RWPE1 (cell line): Measurements from ENCODE around the gene DPY19L2.
"Not testable (repeated sequence)": the region's sequence is repeated elsewhere in the genome, so short reads cannot be mapped to it uniquely, and the experiment has no call there.

Source experiments
- CTCF ChIA-PET: fragments of 350-600 bp; sonication (Branson Sonifier 250); formaldehyde crosslinking; extraction: SDS; loops from one replicate; lab custom pipeline; 2021; lab: Yijun Ruan, JAX
- POLR2A ChIA-PET: fragments of 400-600 bp; formaldehyde crosslinking; extraction: SDS; loops from one replicate; lab custom pipeline; 2020; ENCODE audit warnings: antibody characterized with exemption; ENCODE audit not compliant: low non-redundant PET; lab: Yijun Ruan, JAX
- DNase-seq: peaks from one replicate; pipeline ENCODE4 v3.0.0; 2012; ENCODE audit warnings: low spot score
- H3K27ac ChIP-seq: fragments of 450-650 bp; 2 replicates; pipeline ENCODE4 v1.5.1; 2017
- TF ChIP-seq, protein P1 (sequence below): fragments of 450-650 bp; conservative IDR thresholded peaks from 2 replicates; pipeline ENCODE4 v1.5.1; 2017; ENCODE audit warnings: low read depth, mild to moderate bottlenecking

Gene DPY19L2

DNA sequence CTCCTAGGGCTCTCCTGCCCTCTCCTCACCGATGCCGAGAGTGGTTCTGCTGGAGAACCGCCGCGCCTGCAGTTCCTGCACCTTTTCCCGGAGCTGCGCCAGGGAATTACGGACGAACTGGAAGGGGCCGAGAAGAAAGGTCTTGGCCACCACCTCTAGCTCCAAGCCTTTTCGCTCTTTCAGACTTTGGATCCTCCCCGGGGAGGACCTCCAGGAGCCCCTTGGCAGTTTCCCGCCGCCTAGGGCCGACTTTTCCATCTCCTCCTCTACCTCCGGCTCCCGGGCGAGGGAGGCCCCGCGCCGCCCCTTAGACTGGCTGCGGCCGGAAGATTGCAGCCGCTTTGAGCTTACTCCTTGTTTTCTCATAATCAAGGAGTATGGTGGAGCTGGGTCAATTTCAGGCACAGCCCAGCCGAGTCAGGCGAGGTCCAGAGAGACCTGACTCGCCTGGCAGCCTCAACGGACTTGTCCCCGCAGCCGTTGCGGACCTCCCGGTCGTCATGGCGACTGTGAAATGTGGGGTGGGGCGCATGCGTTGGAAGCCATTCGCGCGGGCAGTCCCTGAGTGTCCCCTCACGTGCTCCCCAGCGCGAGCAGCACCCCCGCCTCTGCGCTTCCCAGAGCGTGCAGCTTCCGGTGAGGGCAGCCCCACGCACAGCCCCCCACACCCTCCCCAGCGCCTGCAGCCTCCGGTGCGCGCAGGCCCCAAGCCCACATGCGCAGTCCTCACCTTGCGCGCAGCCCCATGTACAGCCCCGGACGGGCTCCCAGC lies at the start of gene DPY19L2:
TSS of gene DPY19L2 (minus strand) at position 466 of the 772 bp plus-strand sequence. CDS start at position 366, 100 bp downstream.
- DNase-seq: peak; percentile 5
- H3K27ac ChIP-seq: peak within 1 kb of the TSS; percentile 52
- TF ChIP-seq, protein P1, sequence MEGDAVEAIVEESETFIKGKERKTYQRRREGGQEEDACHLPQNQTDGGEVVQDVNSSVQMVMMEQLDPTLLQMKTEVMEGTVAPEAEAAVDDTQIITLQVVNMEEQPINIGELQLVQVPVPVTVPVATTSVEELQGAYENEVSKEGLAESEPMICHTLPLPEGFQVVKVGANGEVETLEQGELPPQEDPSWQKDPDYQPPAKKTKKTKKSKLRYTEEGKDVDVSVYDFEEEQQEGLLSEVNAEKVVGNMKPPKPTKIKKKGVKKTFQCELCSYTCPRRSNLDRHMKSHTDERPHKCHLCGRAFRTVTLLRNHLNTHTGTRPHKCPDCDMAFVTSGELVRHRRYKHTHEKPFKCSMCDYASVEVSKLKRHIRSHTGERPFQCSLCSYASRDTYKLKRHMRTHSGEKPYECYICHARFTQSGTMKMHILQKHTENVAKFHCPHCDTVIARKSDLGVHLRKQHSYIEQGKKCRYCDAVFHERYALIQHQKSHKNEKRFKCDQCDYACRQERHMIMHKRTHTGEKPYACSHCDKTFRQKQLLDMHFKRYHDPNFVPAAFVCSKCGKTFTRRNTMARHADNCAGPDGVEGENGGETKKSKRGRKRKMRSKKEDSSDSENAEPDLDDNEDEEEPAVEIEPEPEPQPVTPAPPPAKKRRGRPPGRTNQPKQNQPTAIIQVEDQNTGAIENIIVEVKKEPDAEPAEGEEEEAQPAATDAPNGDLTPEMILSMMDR: no peak
- ChIA-PET POLR2A (no interaction called here), CTCF (interaction anchor here (0.6 to 0.8 kb wide), 2 partner anchors 9 to 248 kb away, joined by 3 to 4 read pairs; no protein-coding TSS in a partner anchor)

DNA sequence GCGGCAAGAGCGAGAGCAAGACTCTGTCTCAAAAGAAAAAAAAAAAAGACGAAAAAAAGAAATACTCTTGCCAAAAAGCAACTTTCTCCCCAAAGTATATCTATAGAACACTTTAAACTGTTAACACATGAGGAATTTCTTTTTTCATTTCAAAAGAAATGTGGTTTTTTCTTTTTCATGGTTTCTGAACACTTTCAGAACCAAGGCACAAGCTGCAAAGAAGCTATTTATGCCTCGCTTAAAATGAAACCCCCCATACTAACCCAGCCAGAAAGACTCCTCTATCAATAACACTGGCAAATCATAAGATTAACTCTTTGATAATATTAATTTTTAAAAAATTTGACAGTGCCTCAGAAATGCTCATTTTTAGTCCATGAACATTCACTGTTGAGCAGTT lies 48.6 kb upstream of the DPY19L2 start:
- CTCF ChIA-PET, DNase-seq, POLR2A ChIA-PET, H3K27ac ChIP-seq: not testable (repeated sequence)

DNA sequence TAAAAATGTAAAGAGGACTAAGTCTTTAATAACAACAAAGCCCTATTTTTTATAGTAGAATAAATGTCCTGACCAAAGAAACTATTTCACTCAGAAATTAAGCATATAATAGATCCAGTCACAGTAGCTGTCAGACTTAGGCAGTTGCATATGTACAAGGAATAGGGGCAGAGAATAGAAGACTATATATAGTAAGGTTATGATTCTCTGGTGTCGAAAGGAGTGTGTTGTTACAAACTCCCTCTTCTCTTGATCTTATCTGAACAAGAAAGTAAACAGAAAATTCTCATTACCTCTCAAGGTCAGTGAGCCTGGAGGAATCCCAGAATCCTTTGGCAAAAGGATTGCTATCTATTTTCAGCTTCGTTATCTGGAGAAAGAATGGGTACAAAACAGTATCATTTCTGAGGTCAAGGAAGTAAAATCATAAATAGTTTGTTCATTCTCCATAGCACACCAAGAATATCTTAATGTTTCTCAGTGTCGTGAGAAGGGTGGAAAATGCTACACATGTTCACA lies 46.9 kb upstream of the DPY19L2 start:
- H3K27ac ChIP-seq, DNase-seq, POLR2A ChIA-PET, CTCF ChIA-PET: not testable (repeated sequence)

DNA sequence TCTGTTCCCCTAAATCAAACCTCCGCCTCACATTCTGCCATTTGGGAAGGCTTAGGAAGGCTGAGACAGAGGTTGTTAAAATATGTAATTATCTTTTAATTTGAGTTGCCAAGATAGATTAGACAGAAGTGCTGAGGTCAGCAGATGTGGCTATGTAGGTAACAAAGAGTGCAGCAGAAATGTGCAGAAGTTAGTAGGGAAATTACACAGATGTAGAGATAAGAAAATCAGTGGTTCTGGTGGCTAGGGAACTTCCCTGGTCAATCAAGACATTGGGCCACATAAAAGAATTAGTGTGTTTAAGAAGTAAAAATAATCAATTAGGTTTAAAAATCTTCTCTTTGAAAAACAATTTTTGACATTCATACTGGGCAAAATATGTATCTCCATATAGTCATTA lies 46.1 kb upstream of the DPY19L2 start:
- H3K27ac ChIP-seq, DNase-seq, POLR2A ChIA-PET, CTCF ChIA-PET: not testable (repeated sequence)

DNA sequence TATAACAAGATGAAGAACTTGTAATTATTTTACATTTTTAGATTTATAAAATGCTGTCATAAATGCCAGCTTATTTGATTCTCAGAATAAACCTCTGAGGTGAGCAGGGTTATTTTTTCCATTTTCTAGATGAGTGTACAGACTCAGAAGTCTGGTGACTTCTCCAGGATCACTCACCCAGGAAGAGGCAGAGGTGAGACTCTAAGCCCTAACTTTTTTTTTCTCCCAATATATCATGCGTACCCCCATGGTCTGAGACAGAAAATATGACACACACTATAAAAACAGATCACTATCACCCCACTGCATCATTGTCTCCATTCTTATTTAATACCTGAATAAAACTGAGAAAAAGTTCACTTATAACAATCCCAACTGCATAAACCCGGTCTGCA lies 45.4 kb upstream of the DPY19L2 start:
- POLR2A ChIA-PET, H3K27ac ChIP-seq, DNase-seq, CTCF ChIA-PET: not testable (repeated sequence)

DNA sequence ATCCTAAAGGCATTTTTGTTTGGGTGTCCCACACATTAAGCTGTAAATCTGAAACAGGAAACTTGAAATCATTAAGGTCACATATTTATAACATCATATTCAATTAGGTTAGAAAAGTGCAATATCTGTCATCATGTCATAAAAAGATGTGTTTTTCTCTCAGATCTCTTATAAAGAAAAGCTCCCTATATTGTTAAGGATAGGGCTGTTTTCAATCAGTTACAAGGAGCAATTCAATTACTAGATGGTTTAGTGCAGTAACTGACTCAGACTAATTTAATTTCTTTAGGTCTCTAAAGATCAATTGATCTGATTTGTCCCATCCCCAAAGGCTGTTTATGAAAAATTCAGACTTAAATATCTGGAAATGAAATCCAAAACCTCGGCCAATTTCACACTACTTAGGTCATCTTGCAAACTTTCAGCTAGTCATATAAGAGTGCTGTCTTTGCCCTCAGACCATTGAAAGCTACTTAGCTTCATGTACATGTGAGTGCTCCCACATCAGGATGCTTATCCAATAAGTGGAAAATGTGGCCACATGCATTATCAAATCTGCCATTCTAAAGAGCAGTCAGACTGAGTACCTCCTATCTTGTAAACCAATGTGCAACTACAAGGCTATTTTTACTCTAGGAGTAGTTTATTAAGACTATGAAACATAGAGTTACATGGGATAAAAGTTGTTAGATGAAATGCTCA lies 44.8 kb upstream of the DPY19L2 start:
- CTCF ChIA-PET, DNase-seq, H3K27ac ChIP-seq, POLR2A ChIA-PET: not testable (repeated sequence)

DNA sequence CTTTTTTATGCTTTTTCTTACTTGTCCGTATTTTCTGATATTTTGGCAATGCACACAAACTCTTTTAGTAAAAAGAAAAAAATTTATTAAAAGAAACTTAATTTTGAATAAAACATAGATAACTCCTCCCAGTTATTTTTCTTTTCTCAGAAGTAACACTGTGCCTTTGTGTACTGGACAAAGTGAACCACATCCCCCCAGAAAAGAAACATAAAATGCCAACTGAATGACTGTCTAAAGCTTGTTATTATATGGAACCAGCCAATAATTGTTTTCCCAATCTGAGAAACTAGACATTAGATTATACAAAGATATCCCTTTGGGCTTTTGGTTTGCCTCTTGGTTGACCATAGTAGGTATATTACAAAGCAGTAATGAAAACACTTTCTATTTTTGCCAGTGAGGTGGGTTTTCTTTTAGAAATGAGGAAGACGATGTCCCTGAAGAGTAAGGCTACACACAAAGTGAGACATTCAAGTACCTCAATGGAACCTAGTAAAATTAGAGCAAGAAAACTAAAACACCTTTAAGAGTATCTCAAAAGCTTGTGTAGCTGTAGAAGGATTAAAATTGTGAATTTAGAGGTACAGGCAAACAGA lies 44.2 kb upstream of the DPY19L2 start:
- CTCF ChIA-PET, H3K27ac ChIP-seq, DNase-seq, POLR2A ChIA-PET: not testable (repeated sequence)

DNA sequence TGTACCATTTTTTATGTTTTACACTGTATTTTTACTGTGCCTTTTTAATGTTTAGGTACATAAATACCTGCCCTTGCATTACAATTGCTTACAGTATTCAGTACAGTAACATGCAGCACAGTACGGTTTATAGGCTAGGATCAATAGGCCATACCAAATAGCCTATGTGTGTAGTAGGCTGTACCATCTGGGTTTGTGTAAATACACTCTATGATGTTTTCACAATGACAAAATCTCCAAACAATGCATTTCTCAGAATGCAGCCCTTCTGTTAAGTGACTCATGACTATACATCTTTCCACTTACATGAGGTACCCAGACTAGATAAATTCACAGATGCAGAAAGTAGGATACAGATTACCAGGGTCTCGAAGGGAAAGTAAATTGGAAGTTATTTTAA lies 43.0 kb upstream of the DPY19L2 start:
- H3K27ac ChIP-seq, CTCF ChIA-PET, DNase-seq, POLR2A ChIA-PET: not testable (repeated sequence)

DNA sequence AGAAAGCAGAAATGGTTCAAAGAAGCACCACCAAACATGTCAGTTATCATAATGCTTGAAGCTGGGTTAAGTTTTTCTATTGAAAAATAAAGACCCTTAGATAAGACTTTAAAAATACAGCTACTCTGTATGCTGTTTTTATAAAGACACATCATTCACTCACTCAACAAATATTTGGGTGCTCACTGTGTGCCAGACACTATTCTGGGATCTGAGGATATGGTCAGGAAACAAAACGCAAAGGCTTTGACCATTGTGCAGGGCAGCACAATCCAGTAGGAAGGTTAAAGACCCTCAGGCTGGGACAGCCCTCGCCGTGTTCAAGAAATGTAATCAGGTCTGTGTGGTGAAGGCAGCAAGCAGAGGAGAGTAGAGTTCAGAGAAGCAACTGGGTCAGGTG lies 38.0 kb upstream of the DPY19L2 start:
- DNase-seq: no peak
- ChIA-PET POLR2A (no interaction called here), CTCF (no interaction called here)
- TF ChIP-seq, protein P1: no peak
- H3K27ac ChIP-seq: no peak overlapping the region

DNA sequence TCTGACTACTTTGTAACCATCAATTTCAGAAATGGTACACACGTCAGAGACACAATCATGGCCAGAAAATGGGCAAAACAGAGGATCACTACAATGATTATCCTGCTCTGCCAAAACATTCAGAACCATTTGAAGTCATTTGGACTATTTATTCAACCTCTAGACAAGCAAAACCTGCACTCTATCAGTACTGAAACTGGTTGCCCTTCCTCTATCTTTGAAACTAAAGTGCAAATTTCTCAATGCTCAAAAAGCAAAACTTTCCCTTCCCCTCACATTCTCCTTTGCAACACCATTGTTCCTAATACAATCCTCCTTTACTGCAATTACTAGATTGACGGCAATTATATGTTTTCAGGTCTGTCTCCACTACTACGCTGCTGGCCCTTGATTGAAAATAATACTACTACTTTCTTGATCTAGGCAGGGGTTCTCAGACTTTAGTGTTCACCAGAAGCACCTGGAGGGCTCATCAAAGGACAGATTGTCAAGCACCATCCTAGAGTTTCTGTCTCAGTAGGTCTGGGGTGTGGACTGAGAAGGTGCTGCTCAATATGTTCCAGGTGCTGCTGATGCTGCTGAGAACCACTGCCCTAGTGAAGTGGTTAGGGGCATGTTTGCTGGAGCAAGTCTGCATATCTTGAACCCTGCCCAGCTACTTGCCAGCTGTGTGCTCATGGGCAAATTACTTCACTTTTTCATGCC lies 31.5 kb upstream of the DPY19L2 start:
- DNase-seq, CTCF ChIA-PET, POLR2A ChIA-PET, H3K27ac ChIP-seq: not testable (repeated sequence)

DNA sequence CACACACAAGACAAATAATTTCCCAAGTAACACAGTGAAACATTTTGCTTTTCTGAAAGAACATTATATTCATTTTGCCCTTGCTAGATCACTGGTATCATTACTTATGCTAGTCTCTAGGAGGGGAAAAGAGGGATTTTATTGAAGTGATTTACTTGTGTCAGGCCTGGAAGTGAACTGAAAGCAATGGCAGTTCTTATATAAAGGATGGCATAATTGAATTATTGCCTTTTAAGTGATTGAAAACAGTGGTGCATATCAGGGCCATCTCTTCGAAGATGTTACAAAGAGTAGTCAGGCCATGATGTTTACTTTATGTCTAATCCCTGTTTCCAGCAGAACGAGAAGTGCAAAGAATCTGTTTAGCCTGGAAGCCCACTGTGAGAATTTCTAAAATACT lies 30.7 kb upstream of the DPY19L2 start:
- POLR2A ChIA-PET, H3K27ac ChIP-seq, DNase-seq, CTCF ChIA-PET: not testable (repeated sequence)

DNA sequence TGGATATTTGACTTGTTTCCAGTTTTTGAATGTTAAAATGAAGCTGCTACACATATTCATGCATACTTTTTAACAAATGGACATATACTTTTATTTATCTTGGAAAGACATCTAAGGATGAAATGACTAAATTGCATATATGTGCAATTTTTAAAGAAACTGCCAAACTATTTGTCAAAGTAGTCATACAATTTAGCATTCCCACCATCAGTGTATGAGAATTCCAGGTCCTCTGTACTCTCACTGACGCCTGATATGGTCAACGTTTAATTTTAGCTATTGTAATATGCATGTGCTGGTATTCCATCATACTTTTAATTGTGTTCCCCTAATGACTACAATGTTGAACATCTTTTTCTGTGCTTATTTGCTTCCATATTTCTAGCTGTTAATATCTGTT lies 22.5 kb upstream of the DPY19L2 start:
- CTCF ChIA-PET, DNase-seq, H3K27ac ChIP-seq, POLR2A ChIA-PET: not testable (repeated sequence)

DNA sequence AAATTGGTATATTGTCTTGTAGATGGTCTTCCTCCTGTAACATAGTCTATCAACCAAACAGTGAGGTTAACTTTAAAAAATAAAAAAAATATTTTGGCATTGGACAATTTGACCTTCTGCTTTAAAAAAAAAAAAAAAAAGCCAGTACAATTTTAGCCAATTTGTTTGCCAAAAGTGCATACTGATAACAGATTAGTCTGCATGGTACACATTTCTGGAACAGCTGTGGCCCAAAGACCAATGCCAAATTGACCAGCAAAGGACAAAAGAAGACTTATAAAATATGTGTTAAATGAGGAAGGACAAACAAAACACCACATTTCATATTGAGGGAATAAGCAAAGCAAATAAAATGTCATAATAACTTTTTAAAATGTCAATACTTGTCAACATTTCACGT lies 20.8 kb upstream of the DPY19L2 start:
- CTCF ChIA-PET: interaction anchor here (0.7 kb wide), 1 partner anchor 1077 kb away, joined by 3 read pairs; no protein-coding TSS in a partner anchor
- H3K27ac ChIP-seq, DNase-seq, POLR2A ChIA-PET: not testable (repeated sequence)

DNA sequence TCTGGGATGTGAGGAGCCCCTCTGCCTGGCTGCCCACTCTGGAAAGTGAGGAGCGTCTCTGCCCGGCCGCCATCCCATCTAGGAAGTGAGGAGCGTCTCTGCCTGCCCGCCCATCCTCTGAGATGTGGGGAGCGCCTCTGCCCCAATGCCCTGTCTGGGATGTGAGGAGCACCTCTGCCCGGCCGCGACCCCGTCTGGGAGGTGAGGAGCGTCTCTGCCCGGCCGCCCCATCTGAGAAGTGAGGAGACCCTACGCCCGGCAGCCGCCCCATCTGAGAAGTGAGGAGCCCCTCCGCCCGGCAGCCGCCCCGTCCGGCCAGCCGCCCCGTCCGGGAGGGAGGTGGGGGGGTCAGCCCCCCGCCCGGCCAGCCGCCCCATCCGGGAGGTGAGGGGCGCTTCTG lies 18.3 kb upstream of the DPY19L2 start:
- POLR2A ChIA-PET, CTCF ChIA-PET, H3K27ac ChIP-seq, DNase-seq: not testable (repeated sequence)
